HepG2 (cell line): ENCODE measurements around the gene TMEM116.

ENCODE experiments used
- CC2D1A ChIP-seq: sonication (generic); formaldehyde crosslinking; IDR thresholded peaks from 2 replicates; pipeline ENCODE4 v1.8.1; 2023; ENCODE audit warnings: mild to moderate bottlenecking, missing genetic modification reagents
- CHCHD3 ChIP-seq: sonication (generic); formaldehyde crosslinking; IDR thresholded peaks from 2 replicates; pipeline ENCODE4 v1.8.0; 2022; ENCODE audit warnings: mild to moderate bottlenecking, missing genetic modification reagents, moderate library complexity
- POLR2A ChIP-seq, 2 experiments: IDR thresholded peaks; 2 replicates each; pipeline ENCODE4 v1.6.1; 2011; ENCODE audit warnings: low read depth in 2 of 2, low read length in 2 of 2, mild to moderate bottlenecking in 1 of 2, moderate library complexity in 1 of 2; ENCODE audit not compliant: insufficient read depth in 1 of 2
- RFX5 ChIP-seq: IDR thresholded peaks from 2 replicates; pipeline ENCODE4 v1.6.1; 2011; ENCODE audit warnings: low read depth, low read length, improper control_type of control experiment
- TAF1 ChIP-seq: sonication (generic); formaldehyde crosslinking; IDR thresholded peaks from 2 replicates; pipeline ENCODE4 v1.4.0; 2020; ENCODE audit warnings: missing genetic modification reagents
- ZNF281 ChIP-seq: sonication (generic); formaldehyde crosslinking; IDR thresholded peaks from 2 replicates; pipeline ENCODE4 v1.4.0; 2020; ENCODE audit warnings: missing genetic modification reagents, borderline replicate concordance

- TF ChIP-seq RFX5 (no peak), POLR2A (IDR thresholded peaks at IDR 0.05; ENCODE audit: insufficient read depth in 1 of 2, low read depth in 2 of 2, low read length in 2 of 2) (no peak), ZNF281 (CRISPR knock-in tag) (no peak), TAF1 (CRISPR knock-in tag) (no peak), CHCHD3 (no peak), CC2D1A (CRISPR knock-in tag) (no peak)
Measured at GRCh38 chr12:111997300-111997699, 15.7 kb downstream of the TMEM116 start.
